ENCODE measurements around the gene TACC3.

The TACC3 gene

GRCh38 chr4:1744552-1744951, 23.2 kb downstream of the TACC3 start:
- DNase-seq (ENCODE audit: low read depth in 3 of 3, low spot score in 1 of 3), result no peak

GRCh38 chr4:1745165-1745564, 23.8 kb downstream of the TACC3 start:
- DNase-seq (ENCODE audit: low read depth in 3 of 3, low spot score in 1 of 3), result no peak

GRCh38 chr4:1745697-1746096, 24.4 kb downstream of the TACC3 start:
- no peak for DNase-seq (ENCODE audit: low read depth in 3 of 3, low spot score in 1 of 3)

GRCh38 chr4:1746265-1746691, 25.0 kb downstream of the TACC3 start:
- DNase-seq (ENCODE audit: low read depth in 3 of 3, low spot score in 1 of 3), result peak; percentile 32 to 72 (median 46)

- no peak for DNase-seq (ENCODE audit: low read depth in 3 of 3, low spot score in 1 of 3)
Observed at GRCh38 chr4:1746919-1747602, 25.7 kb downstream of the TACC3 start.

GRCh38 chr4:1747603-1747967, 26.3 kb downstream of the TACC3 start:
- no peak for DNase-seq (ENCODE audit: low read depth in 3 of 3, low spot score in 1 of 3)

GRCh38 chr4:1748465-1748995, 27.2 kb downstream of the TACC3 start:
- peak; percentile 49 to 71 (median 54) for DNase-seq (ENCODE audit: low read depth in 3 of 3, low spot score in 1 of 3)

- no peak for DNase-seq (ENCODE audit: low read depth in 3 of 3, low spot score in 1 of 3)
Observed at GRCh38 chr4:1749370-1749769, 28.0 kb downstream of the TACC3 start.

GRCh38 chr4:1749826-1750225, 28.5 kb downstream of the TACC3 start:
- DNase-seq (ENCODE audit: low read depth in 3 of 3, low spot score in 1 of 3), result no peak

GRCh38 chr4:1750381-1751154, 29.2 kb downstream of the TACC3 start:
- DNase-seq (ENCODE audit: low read depth in 3 of 3, low spot score in 1 of 3), result no peak

GRCh38 chr4:1751155-1751918, 30.0 kb downstream of the TACC3 start:
- DNase-seq (ENCODE audit: low read depth in 3 of 3, low spot score in 1 of 3), result no peak

- no peak for DNase-seq (ENCODE audit: low read depth in 3 of 3, low spot score in 1 of 3)
Observed at GRCh38 chr4:1751919-1752283, 30.6 kb downstream of the TACC3 start.

- DNase-seq (ENCODE audit: low read depth in 3 of 3, low spot score in 1 of 3), result peak in 1 of 3 donors; percentile 13
Observed at GRCh38 chr4:1752284-1753041, 31.1 kb downstream of the TACC3 start.

GRCh38 chr4:1753294-1753696, 32.0 kb downstream of the TACC3 start:
- no peak for DNase-seq (ENCODE audit: low read depth in 3 of 3, low spot score in 1 of 3)

- DNase-seq (ENCODE audit: low read depth in 3 of 3, low spot score in 1 of 3), result no peak
Observed at GRCh38 chr4:1753697-1754311, 32.5 kb downstream of the TACC3 start.

- DNase-seq (ENCODE audit: low read depth in 3 of 3, low spot score in 1 of 3), result no peak
Observed at GRCh38 chr4:1754336-1754735, 33.0 kb downstream of the TACC3 start.

GRCh38 chr4:1755297-1755696, 34.0 kb downstream of the TACC3 start:
- DNase-seq (ENCODE audit: low read depth in 3 of 3, low spot score in 1 of 3), result no peak

GRCh38 chr4:1756079-1756478, 34.8 kb downstream of the TACC3 start:
- DNase-seq (ENCODE audit: low read depth in 3 of 3, low spot score in 1 of 3), result no peak

- no peak for DNase-seq (ENCODE audit: low read depth in 3 of 3, low spot score in 1 of 3)
Observed at GRCh38 chr4:1756893-1757779, 35.8 kb downstream of the TACC3 start.

- no peak for DNase-seq (ENCODE audit: low read depth in 3 of 3, low spot score in 1 of 3)
Observed at GRCh38 chr4:1757836-1758235, 36.5 kb downstream of the TACC3 start.
